ENCODE data around the gene GPSM1.

DNA sequence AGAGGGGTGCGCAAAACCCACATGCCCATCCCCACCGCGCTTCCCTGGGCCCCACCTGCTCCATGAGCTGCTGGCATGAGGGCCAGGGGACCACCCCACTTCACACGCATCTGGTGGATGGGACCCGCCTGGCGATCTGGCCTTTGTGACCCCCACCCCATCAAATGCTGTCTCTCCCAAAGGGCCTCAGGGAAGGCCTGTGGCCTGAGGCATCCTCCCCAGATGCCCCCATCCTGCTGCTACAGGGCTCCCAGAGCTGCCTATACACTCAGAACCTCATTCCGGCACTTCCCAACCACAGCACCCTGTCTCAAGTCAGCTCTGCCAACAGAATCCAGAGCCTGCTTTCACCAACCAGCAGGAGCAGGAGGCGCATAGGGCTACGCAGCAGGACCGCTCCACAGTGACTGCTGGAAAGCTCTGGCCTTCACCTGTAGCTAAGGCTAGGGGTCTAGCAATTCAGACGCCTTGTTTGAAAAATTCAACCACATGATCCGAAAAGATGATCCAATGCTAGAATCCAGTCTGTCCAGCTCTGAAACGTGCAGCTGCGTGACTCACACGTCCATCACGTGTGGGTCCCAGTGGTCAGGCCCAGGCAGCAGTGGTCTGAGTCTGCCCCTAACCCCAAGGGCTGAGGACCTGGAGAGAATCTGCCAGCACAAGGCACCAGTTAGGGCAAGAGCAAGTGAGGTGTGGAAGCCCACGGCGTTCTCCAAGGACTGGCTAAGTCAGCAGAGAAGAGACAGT lies 74.0 kb downstream of the GPSM1 start:
- TF ChIP-seq CTCF (IDR thresholded peaks at IDR 0.05), result no peak
- TF ChIP-seq POLR2A (IDR thresholded peaks at IDR 0.05), result no peak
- TF ChIP-seq POLR2AphosphoS5 (IDR thresholded peaks at IDR 0.05), result no peak
